CD4-positive, alpha-beta T cell (primary cell): ENCODE data around the gene OR2V1. TPM values are rescaled to one million over a fixed set of nuclear protein-coding genes. Genes with fewer than 3 reads are reported as not detected.

ENCODE experiments used
- ATAC-seq: fragments of 200-7000 bp; cut with Tn5 transposase; one replicate; pipeline ENCODE4 v1.10.0; 2022; ENCODE audit warnings: mild to moderate bottlenecking; ENCODE audit not compliant: poor library complexity
- CTCF ChIA-PET: fragments of 350-600 bp; sonication (Branson Sonifier 250); formaldehyde crosslinking; loops from one replicate; lab custom pipeline; 2021; ENCODE audit warnings: antibody characterized with exemption, inconsistent platforms; lab: Charles Lee
- POLR2A ChIA-PET: fragments of 350-600 bp; sonication (Branson Sonifier 250); formaldehyde crosslinking; loops from one replicate; lab custom pipeline; 2021; ENCODE audit warnings: antibody characterized with exemption, inconsistent platforms; lab: Charles Lee
- DNase-seq, 14 experiments: peaks; one replicate each; pipeline ENCODE4 v3.0.0-alpha.2; 2013 to 2020; ENCODE audit warnings: mixed read lengths in 2 of 14
- H3K27ac ChIP-seq, 2 donors: one replicate each; pipeline versions ENCODE4 v1.5.1 to v1.7.0; 2013; ENCODE audit warnings: low read length in 2 of 2, low read depth in 1 of 2, mild to moderate bottlenecking in 1 of 2
- H3K27me3 ChIP-seq, 2 experiments: 1 replicate in 1 of 2; 2 replicates in 1 of 2; pipeline versions ENCODE4 v1.6.1 to v1.7.0; 2013; ENCODE audit warnings: low read length in 2 of 2, control low read depth in 1 of 2, mild to moderate bottlenecking in 1 of 2, moderate library complexity in 1 of 2; ENCODE audit not compliant: insufficient read depth in 2 of 2, control insufficient read depth in 1 of 2
- H3K36me3 ChIP-seq: one replicate; pipeline ENCODE4 v1.6.1; 2013; ENCODE audit warnings: low read length, control low read depth; ENCODE audit not compliant: insufficient read depth
- H3K4me1 ChIP-seq: one replicate; pipeline ENCODE4 v1.6.1; 2013; ENCODE audit warnings: low read length, control low read depth; ENCODE audit not compliant: insufficient read depth
- H3K4me3 ChIP-seq: one replicate; pipeline ENCODE4 v1.5.1; 2013; ENCODE audit warnings: mild to moderate bottlenecking, low read length, moderate library complexity
- H3K9me3 ChIP-seq, 2 experiments: 1 replicate in 1 of 2; 2 replicates in 1 of 2; pipeline versions ENCODE4 v1.6.1 to v1.7.0; 2013; ENCODE audit warnings: low read length in 2 of 2, mild to moderate bottlenecking in 2 of 2, control low read depth in 1 of 2, moderate library complexity in 1 of 2; ENCODE audit not compliant: control insufficient read depth in 1 of 2, insufficient read depth in 1 of 2
- H3K27ac Mint-ChIP-seq: one replicate; pipeline ENCODE4 v1.8.0; 2020; ENCODE audit warnings: mixed read lengths
- H3K27me3 Mint-ChIP-seq: one replicate; pipeline ENCODE4 v1.8.0; 2021; ENCODE audit warnings: mixed read lengths
- H3K36me3 Mint-ChIP-seq: one replicate; pipeline ENCODE4 v1.8.0; 2021; ENCODE audit warnings: low read depth, mixed read lengths
- H3K4me1 Mint-ChIP-seq: one replicate; pipeline ENCODE4 v1.8.0; 2021; ENCODE audit warnings: low read depth, mixed read lengths
- H3K4me3 Mint-ChIP-seq: one replicate; pipeline ENCODE4 v1.8.0; 2020; ENCODE audit warnings: mild to moderate bottlenecking, mixed read lengths
- H3K9me3 Mint-ChIP-seq: one replicate; pipeline ENCODE4 v1.8.0; 2020; ENCODE audit warnings: mixed read lengths
- intact Hi-C, 2 experiments: fragments of 100-400 bp; cut with DNase I in 1 of 2; cut with micrococcal nuclease in 1 of 2; formaldehyde crosslinking; loops; one replicate each; pipeline versions ENCODE4 v1.15.1 to v1.9.0; 2023 to 2025; cut with DNase I, micrococcal nuclease
- total RNA-seq, 174 experiments: library from RNA in 2 of 174; stranded (reverse) in 2 of 174; gene quantifications; one replicate each; pipeline ENCODE4 v1.2.3 and lab custom pipeline; 2021 to 2026
- TF ChIP-seq, protein P1 (sequence below): fragments of 200-600 bp; IDR thresholded peaks from one replicate; pipeline ENCODE4 v1.8.0; 2022; ENCODE audit warnings: antibody characterized with exemption, mild to moderate bottlenecking

The OR2V1 gene
- total RNA-seq, 2 experiments from 2014 or later: not detected

DNA sequence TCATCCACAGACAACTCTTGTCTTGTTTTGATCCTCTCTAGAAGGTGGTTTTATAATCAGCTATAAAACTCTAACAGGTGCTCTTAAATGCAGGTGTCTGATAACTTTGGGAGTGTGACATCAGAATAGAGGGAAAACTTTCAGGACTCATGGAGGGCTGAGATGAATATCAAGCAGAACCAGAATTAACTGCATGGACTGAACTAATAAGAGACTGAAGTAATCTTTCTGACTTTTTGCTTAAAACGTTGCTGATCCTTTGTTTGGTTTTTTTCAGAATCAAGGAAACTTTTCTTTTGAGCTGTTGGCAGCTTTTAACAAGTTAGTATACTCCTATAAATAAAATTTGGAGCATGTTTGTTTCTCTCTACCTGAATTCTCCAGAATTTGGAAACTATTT is 14.2 kb upstream of the OR2V1 start:
- no peak for DNase-seq
- Mint-ChIP-seq H3K4me1 (no peaks in the 10 kb centered on the region), H3K9me3 (peaks cover 2% of the 10 kb centered on the region), H3K36me3 (no peaks in the 10 kb centered on the region), H3K27me3 (peaks cover 76% of the 10 kb centered on the region), H3K27ac (no peak overlapping the region), H3K4me3 (no peak overlapping the region)
- intact Hi-C loops: no loop called here
- ChIA-PET CTCF (no interaction called here), POLR2A (no interaction called here)
- Histone ChIP-seq H3K36me3 (no peaks in the 10 kb centered on the region), H3K4me1 (no peaks in the 10 kb centered on the region), H3K27me3 (peaks cover 7 to 26% of the 10 kb centered on the region in 2 experiments), H3K27ac (no peak overlapping the region), H3K9me3 (peaks cover 6 to 7% of the 10 kb centered on the region in 2 experiments), H3K4me3 (no peak overlapping the region)
- TF ChIP-seq, protein P1, sequence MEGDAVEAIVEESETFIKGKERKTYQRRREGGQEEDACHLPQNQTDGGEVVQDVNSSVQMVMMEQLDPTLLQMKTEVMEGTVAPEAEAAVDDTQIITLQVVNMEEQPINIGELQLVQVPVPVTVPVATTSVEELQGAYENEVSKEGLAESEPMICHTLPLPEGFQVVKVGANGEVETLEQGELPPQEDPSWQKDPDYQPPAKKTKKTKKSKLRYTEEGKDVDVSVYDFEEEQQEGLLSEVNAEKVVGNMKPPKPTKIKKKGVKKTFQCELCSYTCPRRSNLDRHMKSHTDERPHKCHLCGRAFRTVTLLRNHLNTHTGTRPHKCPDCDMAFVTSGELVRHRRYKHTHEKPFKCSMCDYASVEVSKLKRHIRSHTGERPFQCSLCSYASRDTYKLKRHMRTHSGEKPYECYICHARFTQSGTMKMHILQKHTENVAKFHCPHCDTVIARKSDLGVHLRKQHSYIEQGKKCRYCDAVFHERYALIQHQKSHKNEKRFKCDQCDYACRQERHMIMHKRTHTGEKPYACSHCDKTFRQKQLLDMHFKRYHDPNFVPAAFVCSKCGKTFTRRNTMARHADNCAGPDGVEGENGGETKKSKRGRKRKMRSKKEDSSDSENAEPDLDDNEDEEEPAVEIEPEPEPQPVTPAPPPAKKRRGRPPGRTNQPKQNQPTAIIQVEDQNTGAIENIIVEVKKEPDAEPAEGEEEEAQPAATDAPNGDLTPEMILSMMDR: no peak
- ATAC-seq: no peak

DNA sequence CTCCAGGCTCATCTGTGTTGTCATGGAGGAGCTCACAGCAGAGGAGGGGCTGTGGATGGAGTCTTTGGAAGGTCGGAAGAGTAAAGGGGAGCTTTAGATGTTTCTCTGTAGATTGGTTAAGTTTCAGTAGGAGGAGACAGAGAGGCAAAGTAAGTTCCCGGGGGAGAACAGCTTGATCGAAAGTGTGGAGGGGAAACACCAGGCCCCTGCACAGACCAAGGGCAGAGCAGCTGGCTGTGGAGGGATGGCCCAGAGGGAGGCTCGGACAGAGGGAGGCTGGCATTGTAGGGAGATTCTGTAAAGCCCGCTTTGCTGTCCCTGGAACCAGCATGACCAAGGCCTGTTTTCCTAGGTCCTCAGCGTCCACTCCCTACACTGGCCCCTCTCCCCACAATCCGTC is 11.1 kb upstream of the OR2V1 start:
- intact Hi-C loops: no loop called here
- Mint-ChIP-seq H3K27me3 (peaks cover 57% of the 10 kb centered on the region), H3K36me3 (no peaks in the 10 kb centered on the region), H3K4me1 (no peaks in the 10 kb centered on the region), H3K27ac (no peak overlapping the region), H3K4me3 (no peak overlapping the region), H3K9me3 (peaks cover 17% of the 10 kb centered on the region)
- TF ChIP-seq, protein P1: no peak
- Histone ChIP-seq H3K36me3 (no peaks in the 10 kb centered on the region), H3K9me3 (peaks cover 15 to 21% of the 10 kb centered on the region in 2 experiments), H3K27ac (no peak overlapping the region), H3K4me1 (no peaks in the 10 kb centered on the region), H3K4me3 (no peak overlapping the region), H3K27me3 (peaks cover 7 to 10% of the 10 kb centered on the region in 2 experiments)
- DNase-seq (no peak), ATAC-seq (no peak)
- ChIA-PET POLR2A (no interaction called here), CTCF (no interaction called here)

DNA sequence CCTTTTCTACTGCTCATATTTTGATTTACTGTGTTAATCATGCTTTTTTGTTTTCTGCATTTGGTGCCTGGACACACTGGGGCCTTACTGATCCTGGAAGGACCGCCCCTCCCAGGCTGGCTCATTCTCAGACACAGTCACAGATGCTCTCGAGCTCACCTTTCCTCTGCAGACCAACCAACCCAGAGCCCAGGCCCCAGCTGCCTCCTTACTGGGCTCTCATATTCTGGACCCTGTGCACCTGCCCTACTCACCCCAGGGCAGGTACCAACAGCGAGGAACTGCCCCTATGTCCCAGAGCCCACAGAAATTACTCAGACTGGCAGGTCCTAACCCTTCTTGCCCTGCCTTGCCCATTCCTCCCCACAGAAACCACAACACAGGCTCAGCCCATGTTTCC is 9.8 kb upstream of the OR2V1 start:
- DNase-seq (no peak), ATAC-seq (no peak)
- peaks cover 48% of the 10 kb centered on the region for H3K27me3 Mint-ChIP-seq
- peaks cover 17% of the 10 kb centered on the region for H3K9me3 Mint-ChIP-seq
- H3K4me1 ChIP-seq: no peaks in the 10 kb centered on the region
- TF ChIP-seq, protein P1: no peak
- H3K36me3 Mint-ChIP-seq: no peaks in the 10 kb centered on the region
- no peaks in the 10 kb centered on the region for H3K4me1 Mint-ChIP-seq
- CTCF ChIA-PET: no interaction called here
- POLR2A ChIA-PET: no interaction called here
- H3K4me3 Mint-ChIP-seq: no peak overlapping the region
- H3K9me3 ChIP-seq: peaks cover 21 to 23% of the 10 kb centered on the region in 2 experiments
- no peak overlapping the region for H3K27ac ChIP-seq
- H3K27ac Mint-ChIP-seq: no peak overlapping the region
- no peaks in the 10 kb centered on the region for H3K36me3 ChIP-seq
- intact Hi-C loops: no loop called here
- peaks cover 7% of the 10 kb centered on the region in 2 experiments for H3K27me3 ChIP-seq
- no peak overlapping the region for H3K4me3 ChIP-seq
